ENCODE results near the gene KIF26A. TPM values are rescaled to one million over a fixed set of nuclear protein-coding genes. Genes with fewer than 3 reads are reported as not detected.
"Not testable (repeated sequence)": the region's sequence is repeated elsewhere in the genome, so short reads cannot be mapped to it uniquely, and the experiment has no call there.

KIF26A gene
- polyA plus RNA-seq, 3 donors = 5.0 to 7.7 (median 6.4) TPM

- 83 to 86% (median 84%) methylated on average over 22 of the region's 22 CpGs for WGBS, 3 donors
- H3K27ac ChIP-seq (ENCODE audit: low read depth, low read length) = no peak overlapping the region
Observed at GRCh38 chr14:104218361-104219180, 80.2 kb downstream of the KIF26A start.

- no peak overlapping the region for H3K27ac ChIP-seq (ENCODE audit: low read depth, low read length)
- 41 to 50% (median 44%) methylated on average over 22 of the region's 22 CpGs for WGBS, 3 donors
Observed at GRCh38 chr14:104219731-104220214, 81.4 kb downstream of the KIF26A start.

- H3K27ac ChIP-seq (ENCODE audit: low read depth, low read length) = no peak overlapping the region
- WGBS, 3 donors = 56 to 69% (median 69%) methylated on average over 28 to 40 of the region's 40 CpGs
Observed at GRCh38 chr14:104220215-104221070, 82.1 kb downstream of the KIF26A start.

GRCh38 chr14:104221071-104221625, 82.8 kb downstream of the KIF26A start:
- H3K27ac ChIP-seq (ENCODE audit: low read depth, low read length) = no peak overlapping the region
- WGBS, 3 donors = 74 to 86% (median 82%) methylated on average over 13 to 14 of the region's 14 CpGs

- no peak overlapping the region for H3K27ac ChIP-seq (ENCODE audit: low read depth, low read length)
- 80 to 93% (median 91%) methylated on average over 21 of the region's 21 CpGs for WGBS, 3 donors
Observed at GRCh38 chr14:104221636-104222369, 83.4 kb downstream of the KIF26A start.

- WGBS, 3 donors = 86 to 96% (median 89%) methylated on average over 11 of the region's 11 CpGs
- H3K27ac ChIP-seq (ENCODE audit: low read depth, low read length) = no peak overlapping the region
Observed at GRCh38 chr14:104222396-104223036, 84.1 kb downstream of the KIF26A start.

GRCh38 chr14:104223101-104224041, 85.0 kb downstream of the KIF26A start:
- H3K27ac ChIP-seq (ENCODE audit: low read depth, low read length) = no peak overlapping the region
- 24 to 36% (median 27%) methylated on average over 39 to 41 of the region's 41 CpGs for WGBS, 3 donors

GRCh38 chr14:104224131-104224505, 85.7 kb downstream of the KIF26A start:
- H3K27ac ChIP-seq (ENCODE audit: low read depth, low read length) = no peak overlapping the region
- 26 to 54% (median 35%) methylated on average over 8 of the region's 8 CpGs for WGBS, 3 donors

- no peak overlapping the region for H3K27ac ChIP-seq (ENCODE audit: low read depth, low read length)
- 33 to 48% (median 42%) methylated on average over 19 of the region's 19 CpGs for whole genome bisulfite sequencing, 3 donors
Observed at GRCh38 chr14:104224506-104225277, 86.3 kb downstream of the KIF26A start.

- whole genome bisulfite sequencing, 3 donors = 15 to 59% (median 51%) methylated on average over 17 to 23 of the region's 28 CpGs
Observed at GRCh38 chr14:104225278-104226190, 87.1 kb downstream of the KIF26A start.

GRCh38 chr14:104226421-104227383, 88.3 kb downstream of the KIF26A start:
- WGBS, 3 donors = 85 to 90% (median 88%) methylated on average over 17 of the region's 17 CpGs
- H3K27ac ChIP-seq (ENCODE audit: low read depth, low read length) = no peak overlapping the region

More at GRCh38 chr14:104225278-104226190, 87.1 kb downstream of the KIF26A start:
- not testable (repeated sequence) for H3K27ac ChIP-seq (ENCODE audit: low read depth, low read length)

- H3K27ac ChIP-seq (ENCODE audit: low read depth, low read length) = no peak overlapping the region
- 72 to 94% (median 73%) methylated on average over 1 of the region's 1 CpG for WGBS, 3 donors
Observed at GRCh38 chr14:104227806-104228205, 89.4 kb downstream of the KIF26A start.

- WGBS, 3 donors = 78 to 83% (median 83%) methylated on average over 4 to 7 of the region's 7 CpGs
- no peak overlapping the region for H3K27ac ChIP-seq (ENCODE audit: low read depth, low read length)
Observed at GRCh38 chr14:104228221-104228620, 89.8 kb downstream of the KIF26A start.
